Occipital lobe (tissue), 2 donors: ENCODE measurements around the gene ASCL2. TPM values are rescaled to one million over a fixed set of nuclear protein-coding genes. Genes with fewer than 3 reads are reported as not detected.

Experiments used
- DNase-seq: peaks from one replicate; lab custom pipeline; 2025; lab: John Stamatoyannopoulos, UW
- total RNA-seq: library from RNA; depleted of rRNA; stranded (reverse); fragments of >200 nt; gene quantifications from one replicate; pipeline ENCODE4 v1.2.3, GENCODE V29; 2014

ASCL2 gene
- total RNA-seq, 1 donor from 2014 or later, result 1.4 TPM

GRCh38 chr11:2273771-2274170, 3.4 kb upstream of the ASCL2 start:
- no peak for DNase-seq

DNA sequence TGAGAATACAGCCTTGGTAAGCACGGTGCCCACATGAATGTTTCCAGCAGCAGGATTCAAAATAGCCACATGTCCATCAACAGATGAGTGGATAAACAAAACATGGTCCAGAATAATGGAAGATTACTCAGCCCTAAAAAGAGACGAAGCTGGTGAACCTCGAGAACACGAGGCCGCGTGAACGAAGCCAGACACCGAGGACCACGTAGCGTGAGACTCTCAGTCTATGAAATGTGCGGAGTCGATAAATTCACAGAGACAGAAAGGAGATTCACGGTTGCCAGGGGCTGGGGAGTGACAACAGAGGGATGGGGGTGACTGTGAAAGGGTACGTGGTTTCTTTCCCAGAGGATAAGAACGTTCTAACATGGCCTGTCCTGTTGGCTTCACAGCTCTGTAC, 2.9 kb upstream of the ASCL2 start:
- no peak for DNase-seq

DNA sequence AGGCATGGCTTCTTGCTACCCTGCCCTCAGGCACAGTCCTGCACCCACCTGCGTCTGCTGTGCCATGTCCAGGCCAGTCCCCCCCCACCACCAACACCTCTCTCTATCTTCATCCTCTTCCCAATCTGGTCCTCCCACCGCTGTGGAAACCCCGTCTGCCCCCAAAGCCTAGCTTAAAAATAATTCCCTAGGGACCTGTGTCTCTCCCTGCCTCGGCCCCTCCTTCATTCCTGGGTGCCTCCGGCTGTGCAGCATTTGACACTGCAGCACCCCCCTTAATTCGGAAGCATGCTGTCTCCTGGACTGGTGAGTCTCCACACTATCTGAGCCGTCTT, 2.5 kb upstream of the ASCL2 start:
- no peak for DNase-seq

- no peak for DNase-seq
These were observed 2.0 kb upstream of the ASCL2 start for GRCh38 chr11:2272228-2272945.

GRCh38 chr11:2271327-2272227, 1.2 kb upstream of the ASCL2 start:
- DNase-seq, result no peak

- DNase-seq, result no peak
These were observed 614 bp upstream of the ASCL2 start for GRCh38 chr11:2271077-2271326.

GRCh38 chr11:2269601-2270321, 627 bp downstream of the ASCL2 start:
- no peak for DNase-seq

DNA sequence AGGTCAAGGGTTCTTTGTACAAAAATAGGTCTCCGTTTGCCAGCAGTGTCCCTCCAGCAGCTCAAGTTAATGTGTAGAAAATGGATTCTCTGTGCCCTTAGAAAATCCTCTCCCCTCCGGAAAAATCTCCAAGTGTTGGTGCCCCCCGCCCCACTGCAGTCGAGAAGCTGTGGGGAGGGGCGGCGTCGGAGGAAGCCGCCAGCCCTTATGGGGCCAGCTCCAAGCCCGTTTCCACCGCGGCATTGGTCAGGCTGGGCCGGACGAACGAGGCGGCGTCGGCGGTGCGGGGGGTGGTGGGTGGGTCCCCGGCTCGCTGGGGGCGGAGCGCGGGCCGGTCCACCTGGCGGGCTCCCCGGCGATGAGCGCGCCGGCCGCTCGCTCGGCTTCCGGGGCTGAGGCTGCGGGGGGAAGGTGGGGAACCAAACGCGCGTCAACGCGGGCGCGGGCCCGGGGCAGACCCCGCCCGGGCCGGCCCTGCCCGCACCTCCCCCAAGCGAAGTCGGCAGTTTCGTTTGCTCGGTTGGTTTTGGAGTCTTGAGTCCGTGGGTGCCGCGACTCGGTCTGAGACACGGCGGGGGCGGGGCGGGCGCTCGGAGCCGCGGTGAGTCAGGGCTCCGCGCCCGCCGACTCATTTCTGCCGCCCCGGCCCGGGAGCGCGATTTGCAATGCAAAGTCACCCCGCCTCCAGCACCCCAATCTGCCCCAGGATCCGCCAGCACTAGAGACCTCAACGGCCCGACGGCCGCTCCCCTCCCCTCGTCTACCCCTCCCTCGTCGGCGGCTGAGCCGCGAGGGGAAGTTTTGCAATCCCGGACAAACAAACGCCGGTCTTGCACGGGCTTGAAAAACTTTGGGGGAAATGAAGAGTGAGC, 1.4 kb downstream of the ASCL2 start:
- no peak for DNase-seq

GRCh38 chr11:2267851-2268728, 2.3 kb downstream of the ASCL2 start:
- DNase-seq, result no peak

DNA sequence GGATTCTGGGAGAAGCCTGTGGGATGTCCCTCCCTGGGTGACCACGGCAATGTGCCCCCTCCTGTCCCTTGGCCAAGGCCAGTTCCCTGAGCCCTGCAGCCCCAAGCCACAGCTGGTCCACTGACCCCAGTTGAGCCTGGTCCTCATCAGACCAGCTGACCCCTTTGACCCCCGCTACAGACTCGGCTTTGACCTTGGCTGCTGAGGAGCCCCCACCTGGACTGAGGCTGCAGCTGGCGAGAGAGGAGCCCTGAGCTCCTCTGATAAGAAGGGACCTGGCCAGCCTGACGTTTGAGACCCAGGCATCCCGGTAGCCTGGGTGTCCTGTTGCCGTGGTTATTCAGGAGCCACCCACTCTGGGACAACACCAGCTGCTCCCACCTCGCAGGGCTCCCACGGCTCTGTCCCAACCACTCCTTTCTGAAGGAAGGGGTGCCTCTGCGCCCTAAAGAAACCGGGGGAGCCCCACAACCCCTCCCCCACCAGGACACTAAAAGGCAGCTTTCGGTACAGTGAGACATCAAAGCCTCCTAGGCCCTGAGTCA, 3.0 kb downstream of the ASCL2 start:
- no peak for DNase-seq

DNA sequence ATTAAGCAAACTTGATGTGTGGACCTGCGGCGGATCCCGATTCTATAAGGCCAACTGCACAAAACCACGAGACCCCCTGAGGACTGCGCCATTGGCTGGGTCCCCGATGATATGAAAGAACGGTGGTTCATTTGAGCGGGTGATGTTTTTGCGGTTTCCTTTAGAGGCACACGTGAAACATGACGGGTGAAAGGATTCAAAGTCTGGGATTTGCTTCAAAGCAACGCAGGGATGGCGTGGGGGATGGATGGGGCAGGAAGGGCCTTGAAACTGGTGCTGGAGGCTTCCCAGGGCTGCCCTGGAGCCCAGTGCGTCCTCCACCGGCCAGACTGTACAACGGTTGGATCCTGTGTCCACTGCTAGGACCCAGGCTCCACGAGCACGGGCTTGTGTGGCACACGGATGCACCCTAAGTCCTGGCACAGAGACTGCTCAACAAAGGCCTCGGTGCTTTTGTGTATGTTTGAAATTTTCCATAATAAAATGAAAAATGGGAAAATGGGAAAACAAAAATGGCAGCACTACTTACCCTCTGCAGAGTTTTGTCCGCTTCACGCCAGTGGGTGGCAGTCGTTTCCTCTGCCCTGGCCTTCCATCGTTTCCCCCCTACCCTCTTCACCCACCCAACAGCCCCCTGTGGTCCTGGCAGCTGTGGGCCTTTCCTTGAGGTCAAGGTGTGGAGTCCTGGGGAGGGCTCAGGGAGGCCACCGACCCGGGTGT, 3.6 kb downstream of the ASCL2 start:
- no peak for DNase-seq

- DNase-seq, result no peak
These were observed 4.4 kb downstream of the ASCL2 start for GRCh38 chr11:2265854-2266585.

- DNase-seq, result no peak
These were observed 5.0 kb downstream of the ASCL2 start for GRCh38 chr11:2265396-2265795.

DNA sequence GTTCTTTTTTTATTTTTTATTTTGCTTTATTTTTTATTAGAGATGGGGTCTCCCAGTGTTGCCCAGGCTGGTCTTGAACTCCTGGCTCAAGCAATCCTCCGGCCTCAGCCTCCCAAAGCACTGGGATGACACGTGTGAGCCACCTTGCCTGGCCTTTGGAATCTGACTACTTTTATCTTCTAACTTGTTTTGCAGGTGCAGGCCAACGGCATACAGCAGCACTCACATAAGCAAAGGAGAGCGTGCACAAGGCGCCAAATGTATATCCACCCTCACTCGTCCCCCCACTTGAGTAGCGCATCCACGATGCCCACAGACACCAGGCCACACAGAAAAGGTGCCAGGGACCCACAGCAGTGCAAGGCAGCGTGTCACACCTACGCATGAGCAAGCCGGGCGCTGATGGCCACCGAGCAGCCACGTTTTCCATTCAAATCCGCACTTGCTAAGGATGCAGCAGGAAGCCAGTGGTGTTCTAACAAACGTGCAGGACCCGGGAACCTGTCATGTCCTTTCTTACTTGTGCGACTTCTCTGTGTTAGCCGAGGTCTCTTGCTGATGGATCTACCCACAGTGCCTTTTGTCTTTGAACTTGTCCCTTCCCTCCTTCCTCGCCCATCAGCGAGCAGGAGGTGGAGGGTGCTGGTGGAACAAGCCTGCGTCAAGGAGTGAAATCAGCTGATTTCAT, 5.9 kb downstream of the ASCL2 start:
- no peak for DNase-seq

- no peak for DNase-seq
These were observed 6.5 kb downstream of the ASCL2 start for GRCh38 chr11:2263724-2264360.

- DNase-seq, result no peak
These were observed 7.3 kb downstream of the ASCL2 start for GRCh38 chr11:2263071-2263565.

DNA sequence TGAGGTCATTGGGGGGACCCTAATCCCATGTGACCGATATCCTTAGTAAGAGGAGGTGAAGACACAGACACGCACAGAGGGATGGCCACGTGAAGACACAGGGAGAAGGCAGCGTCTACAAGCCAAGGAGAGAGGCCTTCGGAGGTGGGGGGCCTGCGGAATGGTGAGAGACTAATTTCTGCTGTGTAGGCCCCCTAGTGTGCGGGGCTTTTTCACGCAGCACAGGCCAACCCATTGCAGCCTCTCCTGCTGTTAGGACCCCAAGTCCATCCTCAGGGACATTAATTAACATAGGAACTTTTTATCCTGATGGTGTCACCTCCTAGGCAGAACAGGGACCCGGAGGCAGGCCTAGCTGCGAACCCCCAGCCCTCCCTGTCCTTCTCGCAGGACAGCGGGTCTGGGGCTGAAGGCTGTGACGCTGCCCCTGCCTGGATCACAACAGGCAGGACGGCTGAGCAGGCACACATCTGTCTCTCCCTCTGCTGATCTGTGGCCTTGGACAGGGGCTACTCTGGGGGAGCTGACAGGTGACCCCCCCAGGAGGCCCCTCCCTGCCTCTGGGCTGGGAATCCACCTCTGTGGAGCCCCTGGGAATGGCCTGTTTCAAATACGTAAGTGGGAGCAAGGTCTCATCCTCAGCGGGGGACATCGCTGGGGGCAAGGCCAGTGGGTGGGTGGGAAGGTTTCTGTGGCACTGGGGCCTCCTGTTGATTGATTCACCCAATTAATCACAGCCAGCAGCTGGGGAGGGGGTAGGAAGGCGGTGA, 7.9 kb downstream of the ASCL2 start:
- DNase-seq, result no peak
